ENCODE results near the gene SELENOW.
"Not testable (repeated sequence)": the region's sequence is repeated elsewhere in the genome, so short reads cannot be mapped to it uniquely, and the experiment has no call there.

SELENOW gene

DNA sequence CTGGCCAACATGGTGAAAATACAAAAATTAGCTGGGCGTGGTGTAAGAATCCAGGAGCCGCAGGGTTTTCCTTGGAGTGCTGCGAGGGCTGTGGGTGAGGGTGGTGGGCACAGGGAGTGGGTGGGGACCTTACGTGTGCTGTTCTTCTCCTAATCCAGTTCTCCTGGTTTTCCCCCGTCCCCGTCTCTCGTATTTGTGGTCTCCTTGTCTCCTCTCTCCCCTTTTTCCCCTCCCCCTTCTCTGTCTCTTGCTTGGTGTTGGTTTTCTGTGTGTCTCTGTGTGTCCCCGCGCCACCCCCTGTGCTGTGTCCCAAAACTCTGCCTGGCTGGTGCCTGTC is 1.7 kb downstream of the SELENOW start:
- no CpG with 5 or more reads among the region's 9 CpGs for WGBS (ENCODE audit: extremely low coverage, insufficient coverage, low lambda C conversion rate)
- Histone ChIP-seq H3K4me2 (ENCODE audit: low read length) (peak overlapping the region; percentile 95), H2BK5ac (ENCODE audit: low read length) (no peak overlapping the region)

GRCh38 chr19:47781590-47782262 is 3.2 kb downstream of the SELENOW start:
- H2BK5ac ChIP-seq (ENCODE audit: low read length) = no peak overlapping the region
- no peaks in the 10 kb centered on the region for H3K27me3 ChIP-seq (ENCODE audit: insufficient read depth, low read length, poor library complexity)
- H3K4me2 ChIP-seq (ENCODE audit: low read length) = no peak overlapping the region
- no peak overlapping the region for H2BK15ac ChIP-seq (replicated peaks; ENCODE audit: low read depth)
- peaks cover 32% of the 10 kb centered on the region for H3K79me2 ChIP-seq (ENCODE audit: control insufficient read depth, insufficient read depth, low read length)
- no peak overlapping the region for H3K4me3 ChIP-seq (ENCODE audit: low read length)
- H2AK5ac ChIP-seq (ENCODE audit: low read length) = no peak overlapping the region
- WGBS (ENCODE audit: extremely low coverage, insufficient coverage, low lambda C conversion rate) = no CpG with 5 or more reads among the region's 9 CpGs
- H2BK120ac ChIP-seq (ENCODE audit: low read depth, low read length) = no peak overlapping the region
- H3K56ac ChIP-seq (ENCODE audit: low read length) = no peak overlapping the region
- no peak for DNase-seq
- H3K4ac ChIP-seq (ENCODE audit: low read depth, low read length) = no peak overlapping the region
- no peaks in the 10 kb centered on the region for H3K4me1 ChIP-seq (ENCODE audit: control insufficient read depth, low read depth, low read length)
- no peak overlapping the region for H4K5ac ChIP-seq (ENCODE audit: low read length)
- no peak overlapping the region for H3K23ac ChIP-seq (ENCODE audit: low read length)
- H3K36me3 ChIP-seq (ENCODE audit: control insufficient read depth, insufficient read depth, low read length) = peaks cover 21% of the 10 kb centered on the region
- H3K18ac ChIP-seq (ENCODE audit: low read length) = no peak overlapping the region
- H3K9ac ChIP-seq (ENCODE audit: low read length) = no peak overlapping the region
- H4K8ac ChIP-seq (ENCODE audit: low read depth, low read length) = no peak overlapping the region
- H3K27ac ChIP-seq (ENCODE audit: low read depth, low read length) = no peak overlapping the region
- H3K79me1 ChIP-seq (ENCODE audit: low read length) = peaks cover 19% of the 10 kb centered on the region

More for the DNA sequence above, 1.7 kb downstream of the SELENOW start:
- Histone ChIP-seq H2BK15ac (replicated peaks; ENCODE audit: low read depth) (no peak overlapping the region), H3K4ac (ENCODE audit: low read depth, low read length) (no peak overlapping the region), H3K27me3 (ENCODE audit: insufficient read depth, low read length, poor library complexity) (no peaks in the 10 kb centered on the region), H3K18ac (ENCODE audit: low read length) (no peak overlapping the region), H3K36me3 (ENCODE audit: control insufficient read depth, insufficient read depth, low read length) (peaks cover 19% of the 10 kb centered on the region), H3K79me1 (ENCODE audit: low read length) (peaks cover 19% of the 10 kb centered on the region), H3K23ac (ENCODE audit: low read length) (no peak overlapping the region), H2BK120ac (ENCODE audit: low read depth, low read length) (no peak overlapping the region), H3K79me2 (ENCODE audit: control insufficient read depth, insufficient read depth, low read length) (peaks cover 32% of the 10 kb centered on the region), H3K9ac (ENCODE audit: low read length) (peak overlapping the region; percentile 99), H2AK5ac (ENCODE audit: low read length) (no peak overlapping the region), H3K4me3 (ENCODE audit: low read length) (no peak overlapping the region), H4K8ac (ENCODE audit: low read depth, low read length) (no peak overlapping the region), H3K27ac (ENCODE audit: low read depth, low read length) (no peak overlapping the region), H3K56ac (ENCODE audit: low read length) (peak overlapping the region; percentile 71), H3K4me1 (ENCODE audit: control insufficient read depth, low read depth, low read length) (no peaks in the 10 kb centered on the region), H4K5ac (ENCODE audit: low read length) (no peak overlapping the region)
- no peak for DNase-seq

DNA sequence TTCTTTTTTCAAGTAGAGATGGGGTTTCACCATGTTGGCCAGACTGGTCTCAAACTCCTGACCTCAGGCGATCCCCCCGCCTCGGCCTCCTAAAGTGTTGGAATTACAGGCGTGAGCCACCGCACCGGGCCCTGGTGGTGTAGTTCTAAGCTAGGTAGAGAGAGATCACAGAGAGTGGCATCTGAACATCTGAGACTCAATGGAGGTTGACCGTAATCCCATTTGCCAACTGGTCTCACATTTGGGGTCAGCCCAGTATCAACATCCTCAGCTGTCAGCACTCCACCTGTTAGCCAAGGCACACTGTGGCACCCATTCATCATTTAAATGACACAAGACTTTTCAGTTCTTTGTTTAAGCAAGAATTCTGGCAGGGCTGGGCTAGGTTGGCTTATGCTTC is 8.1 kb downstream of the SELENOW start:
- no CpG with 5 or more reads among the region's 7 CpGs for WGBS (ENCODE audit: extremely low coverage, insufficient coverage, low lambda C conversion rate)
- Histone ChIP-seq H3K27ac (ENCODE audit: low read depth, low read length) (no peak overlapping the region), H3K9ac (ENCODE audit: low read length) (no peak overlapping the region), H3K4ac (ENCODE audit: low read depth, low read length) (no peak overlapping the region), H3K79me1 (ENCODE audit: low read length) (peaks cover 3% of the 10 kb centered on the region), H4K5ac (ENCODE audit: low read length) (no peak overlapping the region), H3K4me1 (ENCODE audit: control insufficient read depth, low read depth, low read length) (no peaks in the 10 kb centered on the region), H3K79me2 (ENCODE audit: control insufficient read depth, insufficient read depth, low read length) (peaks cover 1% of the 10 kb centered on the region), H3K56ac (ENCODE audit: low read length) (no peak overlapping the region), H2AK5ac (ENCODE audit: low read length) (no peak overlapping the region), H3K4me3 (ENCODE audit: low read length) (no peak overlapping the region), H3K23ac (ENCODE audit: low read length) (no peak overlapping the region), H3K18ac (ENCODE audit: low read length) (no peak overlapping the region), H2BK5ac (ENCODE audit: low read length) (no peak overlapping the region), H4K8ac (ENCODE audit: low read depth, low read length) (no peak overlapping the region), H3K4me2 (ENCODE audit: low read length) (no peak overlapping the region), H3K36me3 (ENCODE audit: control insufficient read depth, insufficient read depth, low read length) (peaks cover 12% of the 10 kb centered on the region), H2BK15ac (replicated peaks; ENCODE audit: low read depth) (no peak overlapping the region), H3K27me3 (ENCODE audit: insufficient read depth, low read length, poor library complexity) (no peaks in the 10 kb centered on the region), H2BK120ac (ENCODE audit: low read depth, low read length) (no peak overlapping the region)
- DNase-seq = no peak

GRCh38 chr19:47787307-47787706 is 8.8 kb downstream of the SELENOW start:
- H4K8ac ChIP-seq (ENCODE audit: low read depth, low read length); H2BK120ac ChIP-seq (ENCODE audit: low read depth, low read length); H3K4me2 ChIP-seq (ENCODE audit: low read length); H3K4ac ChIP-seq (ENCODE audit: low read depth, low read length); H3K23ac ChIP-seq (ENCODE audit: low read length); H3K4me1 ChIP-seq (ENCODE audit: control insufficient read depth, low read depth, low read length); H3K9ac ChIP-seq (ENCODE audit: low read length); H3K56ac ChIP-seq (ENCODE audit: low read length); H3K79me2 ChIP-seq (ENCODE audit: control insufficient read depth, insufficient read depth, low read length); H3K27me3 ChIP-seq (ENCODE audit: insufficient read depth, low read length, poor library complexity); H4K5ac ChIP-seq (ENCODE audit: low read length); H2BK15ac ChIP-seq (replicated peaks; ENCODE audit: low read depth); H3K4me3 ChIP-seq (ENCODE audit: low read length); H3K36me3 ChIP-seq (ENCODE audit: control insufficient read depth, insufficient read depth, low read length); H2BK5ac ChIP-seq (ENCODE audit: low read length); H2AK5ac ChIP-seq (ENCODE audit: low read length); DNase-seq; H3K27ac ChIP-seq (ENCODE audit: low read depth, low read length); H3K79me1 ChIP-seq (ENCODE audit: low read length); H3K18ac ChIP-seq (ENCODE audit: low read length): not testable (repeated sequence)
- no CpG with 5 or more reads among the region's 10 CpGs for WGBS (ENCODE audit: extremely low coverage, insufficient coverage, low lambda C conversion rate)

- H4K5ac ChIP-seq (ENCODE audit: low read length); H3K23ac ChIP-seq (ENCODE audit: low read length); H3K79me2 ChIP-seq (ENCODE audit: control insufficient read depth, insufficient read depth, low read length); H3K79me1 ChIP-seq (ENCODE audit: low read length); H2AK5ac ChIP-seq (ENCODE audit: low read length); H3K4me1 ChIP-seq (ENCODE audit: control insufficient read depth, low read depth, low read length); H3K9ac ChIP-seq (ENCODE audit: low read length); H2BK120ac ChIP-seq (ENCODE audit: low read depth, low read length); H3K36me3 ChIP-seq (ENCODE audit: control insufficient read depth, insufficient read depth, low read length); H4K8ac ChIP-seq (ENCODE audit: low read depth, low read length); H3K4me2 ChIP-seq (ENCODE audit: low read length); H3K27ac ChIP-seq (ENCODE audit: low read depth, low read length); H3K56ac ChIP-seq (ENCODE audit: low read length); DNase-seq; H3K4ac ChIP-seq (ENCODE audit: low read depth, low read length); H3K4me3 ChIP-seq (ENCODE audit: low read length); H3K27me3 ChIP-seq (ENCODE audit: insufficient read depth, low read length, poor library complexity); H3K18ac ChIP-seq (ENCODE audit: low read length); H2BK15ac ChIP-seq (replicated peaks; ENCODE audit: low read depth); H2BK5ac ChIP-seq (ENCODE audit: low read length): not testable (repeated sequence)
- WGBS (ENCODE audit: extremely low coverage, insufficient coverage, low lambda C conversion rate) = no CpG with 5 or more reads among the region's 13 CpGs
These were observed 11.3 kb downstream of the SELENOW start for GRCh38 chr19:47789811-47790210.

DNA sequence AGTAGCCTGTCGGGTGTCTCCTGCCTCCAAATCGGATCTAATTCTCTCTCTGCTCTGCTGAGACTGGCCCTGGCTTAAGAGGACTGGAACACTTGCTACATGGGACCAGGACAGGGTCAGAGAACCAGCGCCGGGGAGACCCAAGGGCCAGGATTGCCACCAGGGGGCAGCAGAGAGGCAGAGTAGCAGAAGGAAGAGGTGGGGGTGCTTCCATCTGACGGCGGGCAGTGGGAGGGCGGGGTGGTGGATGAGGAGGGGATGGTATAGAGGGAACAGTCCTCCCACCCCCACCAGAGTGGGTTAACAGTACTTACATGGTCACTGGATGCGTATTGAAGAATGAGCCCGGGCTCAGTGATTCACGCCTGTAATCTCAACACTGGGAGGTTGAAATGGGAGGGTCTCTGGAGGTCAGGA is 11.9 kb downstream of the SELENOW start:
- H3K79me2 ChIP-seq (ENCODE audit: control insufficient read depth, insufficient read depth, low read length) = no peaks in the 10 kb centered on the region
- H4K8ac ChIP-seq (ENCODE audit: low read depth, low read length) = no peak overlapping the region
- H3K27me3 ChIP-seq (ENCODE audit: insufficient read depth, low read length, poor library complexity) = no peaks in the 10 kb centered on the region
- no CpG with 5 or more reads among the region's 10 CpGs for WGBS (ENCODE audit: extremely low coverage, insufficient coverage, low lambda C conversion rate)
- H2BK5ac ChIP-seq (ENCODE audit: low read length) = no peak overlapping the region
- peak overlapping the region; percentile 16 for H3K27ac ChIP-seq (ENCODE audit: low read depth, low read length)
- no peak overlapping the region for H3K4ac ChIP-seq (ENCODE audit: low read depth, low read length)
- H3K4me1 ChIP-seq (ENCODE audit: control insufficient read depth, low read depth, low read length) = no peaks in the 10 kb centered on the region
- no peak overlapping the region for H2AK5ac ChIP-seq (ENCODE audit: low read length)
- H3K4me3 ChIP-seq (ENCODE audit: low read length) = no peak overlapping the region
- no peak overlapping the region for H3K23ac ChIP-seq (ENCODE audit: low read length)
- H4K5ac ChIP-seq (ENCODE audit: low read length) = no peak overlapping the region
- no peak overlapping the region for H3K9ac ChIP-seq (ENCODE audit: low read length)
- H3K4me2 ChIP-seq (ENCODE audit: low read length) = no peak overlapping the region
- no peak overlapping the region for H2BK120ac ChIP-seq (ENCODE audit: low read depth, low read length)
- H3K18ac ChIP-seq (ENCODE audit: low read length) = no peak overlapping the region
- no peaks in the 10 kb centered on the region for H3K79me1 ChIP-seq (ENCODE audit: low read length)
- H3K56ac ChIP-seq (ENCODE audit: low read length) = no peak overlapping the region
- DNase-seq = peak; percentile 98
- H2BK15ac ChIP-seq (replicated peaks; ENCODE audit: low read depth) = no peak overlapping the region
- peaks cover under 1% of the 10 kb centered on the region for H3K36me3 ChIP-seq (ENCODE audit: control insufficient read depth, insufficient read depth, low read length)

All from mesendoderm (in vitro differentiated cells).